ENCODE results near the gene LPIN1. TPM values are rescaled to one million over a fixed set of nuclear protein-coding genes. Genes with fewer than 3 reads are reported as not detected.

The LPIN1 gene
- total and polyA plus RNA-seq, 10 donors, result 12.3 to 55.7 (median 34.8) TPM

GRCh38 chr2:11789243-11789642, 42.8 kb downstream of the LPIN1 start:
- H3K36me3 ChIP-seq, result peaks cover 0 to 100% (median 86%) of the 10 kb centered on the region in 6 donors
- no peaks in the 10 kb centered on the region for H3K27me3 ChIP-seq (replicated peaks in 1 of 7)

GRCh38 chr2:11790228-11790627, 43.8 kb downstream of the LPIN1 start:
- Histone ChIP-seq H3K36me3 (peaks cover 0 to 100% (median 88%) of the 10 kb centered on the region in 6 donors), H3K4me3 (no peak overlapping the region), H3K27ac (no peak overlapping the region), H3K9me3 (no peaks in the 10 kb centered on the region), H3K4me1 (peaks cover 0 to under 1% (median 0%) of the 10 kb centered on the region in 6 donors), H3K27me3 (replicated peaks in 1 of 7) (no peaks in the 10 kb centered on the region)
- 82 to 92% (median 86%) methylated on average over 7 of the region's 7 CpGs for WGBS, 5 donors
- no peak for TF ChIP-seq POLR2A (IDR thresholded peaks at IDR 0.05)
- TF ChIP-seq POLR2AphosphoS5 (IDR thresholded peaks at IDR 0.05), result no peak
- TF ChIP-seq, protein P1, sequence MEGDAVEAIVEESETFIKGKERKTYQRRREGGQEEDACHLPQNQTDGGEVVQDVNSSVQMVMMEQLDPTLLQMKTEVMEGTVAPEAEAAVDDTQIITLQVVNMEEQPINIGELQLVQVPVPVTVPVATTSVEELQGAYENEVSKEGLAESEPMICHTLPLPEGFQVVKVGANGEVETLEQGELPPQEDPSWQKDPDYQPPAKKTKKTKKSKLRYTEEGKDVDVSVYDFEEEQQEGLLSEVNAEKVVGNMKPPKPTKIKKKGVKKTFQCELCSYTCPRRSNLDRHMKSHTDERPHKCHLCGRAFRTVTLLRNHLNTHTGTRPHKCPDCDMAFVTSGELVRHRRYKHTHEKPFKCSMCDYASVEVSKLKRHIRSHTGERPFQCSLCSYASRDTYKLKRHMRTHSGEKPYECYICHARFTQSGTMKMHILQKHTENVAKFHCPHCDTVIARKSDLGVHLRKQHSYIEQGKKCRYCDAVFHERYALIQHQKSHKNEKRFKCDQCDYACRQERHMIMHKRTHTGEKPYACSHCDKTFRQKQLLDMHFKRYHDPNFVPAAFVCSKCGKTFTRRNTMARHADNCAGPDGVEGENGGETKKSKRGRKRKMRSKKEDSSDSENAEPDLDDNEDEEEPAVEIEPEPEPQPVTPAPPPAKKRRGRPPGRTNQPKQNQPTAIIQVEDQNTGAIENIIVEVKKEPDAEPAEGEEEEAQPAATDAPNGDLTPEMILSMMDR (IDR thresholded peaks at IDR 0.05 in 8 of 11, conservative IDR thresholded peaks at IDR 0.05 in 3 of 11), result no peak
- DNase-seq, result no peak
- intact Hi-C loops (cut with DNase I; ENCODE audit: low total_unique reads), result no loop called here

More at GRCh38 chr2:11789243-11789642, 42.8 kb downstream of the LPIN1 start:
- Histone ChIP-seq H3K27ac (no peak overlapping the region), H3K4me3 (no peak overlapping the region), H3K9me3 (no peaks in the 10 kb centered on the region), H3K4me1 (peaks cover 0 to 10% (median 0%) of the 10 kb centered on the region in 6 donors)
- intact Hi-C loops (cut with DNase I; ENCODE audit: low total_unique reads), result no loop called here
- TF ChIP-seq, protein P1 (IDR thresholded peaks at IDR 0.05 in 8 of 11, conservative IDR thresholded peaks at IDR 0.05 in 3 of 11), result no peak
- no peak for TF ChIP-seq POLR2AphosphoS5 (IDR thresholded peaks at IDR 0.05)
- no peak for TF ChIP-seq POLR2A (IDR thresholded peaks at IDR 0.05)
- DNase-seq, result no peak
- WGBS, 5 donors, result 96 to 99% (median 97%) methylated on average over 13 of the region's 13 CpGs

DNA sequence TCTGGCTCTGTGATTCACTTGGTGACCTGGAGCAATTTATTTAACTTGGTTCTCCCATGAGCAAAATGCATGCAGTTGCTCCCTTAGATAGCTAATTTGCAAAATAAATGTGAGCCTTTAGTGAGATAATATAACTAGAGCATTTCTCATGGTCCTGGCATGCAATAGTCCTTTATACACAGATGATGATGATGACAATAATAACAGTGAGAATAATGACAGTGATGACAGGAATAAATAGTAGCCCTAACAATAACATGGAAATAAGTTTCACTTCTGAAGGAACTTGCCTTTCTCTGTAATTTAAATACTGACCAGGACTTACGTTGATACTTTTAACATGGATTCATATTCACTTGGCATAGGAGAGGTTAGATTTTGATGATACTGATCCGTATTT, 49.2 kb downstream of the LPIN1 start:
- Histone ChIP-seq H3K9me3 (no peaks in the 10 kb centered on the region), H3K36me3 (peaks cover 0 to 100% (median 89%) of the 10 kb centered on the region in 6 donors), H3K27me3 (replicated peaks in 1 of 7) (no peaks in the 10 kb centered on the region), H3K4me3 (no peak overlapping the region), H3K27ac (no peak overlapping the region), H3K4me1 (no peaks in the 10 kb centered on the region)
- WGBS, 5 donors, result 89 to 96% (median 94%) methylated on average over 2 of the region's 2 CpGs
- intact Hi-C loops (cut with DNase I; ENCODE audit: low total_unique reads), result no loop called here
- no peak for DNase-seq
- TF ChIP-seq POLR2A (IDR thresholded peaks at IDR 0.05) (no peak), POLR2AphosphoS5 (IDR thresholded peaks at IDR 0.05) (no peak)
- TF ChIP-seq, protein P1 (IDR thresholded peaks at IDR 0.05 in 8 of 11, conservative IDR thresholded peaks at IDR 0.05 in 3 of 11), result no peak

- H3K36me3 ChIP-seq, result peaks cover 0 to 100% (median 83%) of the 10 kb centered on the region in 6 donors
These were observed 50.0 kb downstream of the LPIN1 start for GRCh38 chr2:11796190-11797171.

More at GRCh38 chr2:11796190-11797171, 50.0 kb downstream of the LPIN1 start:
- no peaks in the 10 kb centered on the region for H3K4me1 ChIP-seq
- no peak overlapping the region for H3K4me3 ChIP-seq
- intact Hi-C loops (cut with DNase I; ENCODE audit: low total_unique reads), result no loop called here
- DNase-seq, result no peak
- TF ChIP-seq POLR2A (IDR thresholded peaks at IDR 0.05) (no peak), POLR2AphosphoS5 (IDR thresholded peaks at IDR 0.05) (no peak)
- TF ChIP-seq, protein P1 (IDR thresholded peaks at IDR 0.05 in 8 of 11, conservative IDR thresholded peaks at IDR 0.05 in 3 of 11), result no peak
- H3K9me3 ChIP-seq, result no peaks in the 10 kb centered on the region
- no peaks in the 10 kb centered on the region for H3K27me3 ChIP-seq (replicated peaks in 1 of 7)
- no peak overlapping the region for H3K27ac ChIP-seq
- 90 to 95% (median 94%) methylated on average over 18 of the region's 18 CpGs for WGBS, 5 donors
